H1 (cell line): ENCODE measurements around the gene RNF26. TPM values are rescaled to one million over a fixed set of nuclear protein-coding genes. Genes with fewer than 3 reads are reported as not detected.

ENCODE experiments used
- CTCF ChIA-PET: fragments of 300-600 bp; sonication (Branson Sonifier 250); formaldehyde crosslinking; loops from one replicate; lab custom pipeline; 2021; ENCODE audit not compliant: partially characterized antibody; lab: Charles Lee
- POLR2A ChIA-PET: fragments of 300-600 bp; sonication (Branson Sonifier 250); formaldehyde crosslinking; loops from one replicate; lab custom pipeline; 2021; ENCODE audit warnings: inconsistent platforms; ENCODE audit not compliant: partially characterized antibody; lab: Charles Lee
- DNase-seq, 2 experiments: peaks; one replicate each; pipeline versions ENCODE4 v3.0.0 to v3.0.0-alpha.2; 2010 to 2022; ENCODE audit warnings: low spot score in 2 of 2, low read depth in 1 of 2, mixed read lengths in 1 of 2
- FAIRE-seq: peaks from 2 replicates; lab custom pipeline; 2011; peaks lifted over from hg19 to GRCh38; lab: Jason Lieb, UNC
- H2AFZ ChIP-seq: 2 replicates; pipeline ENCODE4 v1.8.1; 2012; ENCODE audit warnings: low read length, inconsistent platforms
- H2AK5ac ChIP-seq: 2 replicates; pipeline ENCODE4 v1.6.1; 2013; ENCODE audit warnings: low read depth, low read length
- H2BK120ac ChIP-seq: replicated peaks from 2 replicates; pipeline ENCODE3; 2013; ENCODE audit warnings: low read depth, low read length, inconsistent platforms
- H2BK12ac ChIP-seq: 2 replicates; pipeline ENCODE4 v1.6.1; 2013; ENCODE audit warnings: low read depth, low read length
- H2BK15ac ChIP-seq: 2 replicates; pipeline ENCODE4 v1.6.1; 2013; ENCODE audit warnings: low read length
- H2BK20ac ChIP-seq: 2 replicates; pipeline ENCODE4 v1.6.1; 2013; ENCODE audit warnings: low read length
- H2BK5ac ChIP-seq: 2 replicates; pipeline ENCODE4 v1.6.1; 2013; ENCODE audit warnings: low read depth, low read length
- H3K14ac ChIP-seq: 2 replicates; pipeline ENCODE4 v1.6.1; 2013; ENCODE audit warnings: inconsistent platforms; ENCODE audit not compliant: insufficient read length
- H3K18ac ChIP-seq: 2 replicates; pipeline ENCODE4 v1.6.1; 2013; ENCODE audit warnings: low read length; ENCODE audit errors: extremely low read depth
- H3K23ac ChIP-seq: 2 replicates; pipeline ENCODE4 v1.6.1; 2013; ENCODE audit warnings: inconsistent platforms; ENCODE audit not compliant: insufficient read length
- H3K23me2 ChIP-seq: 2 replicates; pipeline ENCODE4 v1.6.1; 2013; ENCODE audit warnings: low read depth, low read length
- H3K27ac ChIP-seq: 2 replicates; pipeline ENCODE4 v1.6.1; 2011; ENCODE audit warnings: low read depth, low read length, inconsistent platforms
- H3K27me3 ChIP-seq, 4 experiments: replicated peaks in 1 of 4; 1 replicate in 1 of 4; 2 replicates in 3 of 4; pipeline versions ENCODE4 v1.6.1 to v1.8.1; 2011 to 2013; ENCODE audit warnings: low read length in 3 of 4, mild to moderate bottlenecking in 3 of 4, inconsistent platforms in 2 of 4, mixed read lengths in 2 of 4, moderate library complexity in 1 of 4; ENCODE audit not compliant: control insufficient read depth in 3 of 4, insufficient read depth in 3 of 4; ENCODE audit errors: extremely low read depth in 1 of 4
- H3K36me3 ChIP-seq, 4 experiments: 2 replicates each; pipeline versions ENCODE4 v1.6.1 to v1.8.1; 2011 to 2013; ENCODE audit warnings: mild to moderate bottlenecking in 4 of 4, low read length in 3 of 4, moderate library complexity in 2 of 4, control low read depth in 1 of 4, inconsistent platforms in 1 of 4; ENCODE audit not compliant: insufficient read depth in 4 of 4, control insufficient read depth in 2 of 4
- H3K4ac ChIP-seq: replicated peaks from 2 replicates; pipeline ENCODE3; 2013; ENCODE audit warnings: low read length, low read depth, mixed read lengths, inconsistent platforms; ENCODE audit not compliant: insufficient read length
- H3K4me1 ChIP-seq, 4 experiments: replicated peaks in 1 of 4; 1 replicate in 1 of 4; 2 replicates in 3 of 4; pipeline versions ENCODE4 v1.6.1 to v1.8.1; 2011 to 2013; ENCODE audit warnings: low read length in 3 of 4, inconsistent platforms in 2 of 4, mixed read lengths in 1 of 4; ENCODE audit not compliant: insufficient read depth in 4 of 4, control insufficient read depth in 3 of 4
- H3K4me2 ChIP-seq, 2 experiments: 2 replicates each; pipeline versions ENCODE4 v1.6.1 to v1.8.1; 2011 to 2013; ENCODE audit warnings: low read depth in 2 of 2, low read length in 2 of 2, control low read depth in 1 of 2, inconsistent platforms in 1 of 2, mild to moderate bottlenecking in 1 of 2; ENCODE audit not compliant: insufficient read depth in 1 of 2
- H3K4me3 ChIP-seq, 4 experiments: fragments of 200-600, 300-600 bp in 1 of 4; sonication (generic), shearing (Covaris generic), sonication (Bioruptor Twin) in 1 of 4; 2 replicates each; pipeline versions ENCODE4 v1.5.1 to v1.8.1; 2011 to 2016; ENCODE audit warnings: low read length in 4 of 4, low read depth in 3 of 4, control low read depth in 2 of 4, inconsistent platforms in 2 of 4, mild to moderate bottlenecking in 2 of 4, mixed read lengths in 1 of 4, moderate library complexity in 1 of 4; ENCODE audit not compliant: insufficient read depth in 2 of 4; ENCODE audit errors: extremely low read depth in 1 of 4
- H3K56ac ChIP-seq: replicated peaks from 2 replicates; pipeline ENCODE3; 2013; ENCODE audit warnings: low read depth, mild to moderate bottlenecking, mixed read lengths, low read length, inconsistent platforms; ENCODE audit not compliant: insufficient read length
- H3K79me1 ChIP-seq: 2 replicates; pipeline ENCODE4 v1.6.1; 2013; ENCODE audit warnings: low read depth, low read length, control low read depth
- H3K79me2 ChIP-seq, 2 experiments: 2 replicates each; pipeline versions ENCODE4 v1.6.1 to v1.8.1; 2012 to 2013; ENCODE audit warnings: low read length in 2 of 2, mild to moderate bottlenecking in 2 of 2, inconsistent platforms in 1 of 2; ENCODE audit not compliant: insufficient read depth in 2 of 2, control insufficient read depth in 1 of 2
- H3K9ac ChIP-seq, 4 experiments: replicated peaks in 1 of 4; 1 replicate in 1 of 4; 2 replicates in 3 of 4; pipeline versions ENCODE4 v1.6.1 to v1.8.1; 2011 to 2013; ENCODE audit warnings: low read depth in 3 of 4, low read length in 3 of 4, control low read depth in 2 of 4, mild to moderate bottlenecking in 2 of 4, moderate library complexity in 2 of 4, inconsistent platforms in 1 of 4; ENCODE audit errors: extremely low read depth in 1 of 4
- H3K9me3 ChIP-seq, 2 experiments: 2 replicates each; pipeline versions ENCODE4 v1.6.1 to v1.8.1; 2012 to 2013; ENCODE audit warnings: mild to moderate bottlenecking in 2 of 2, moderate library complexity in 2 of 2, control low read depth in 1 of 2, inconsistent platforms in 1 of 2, low read depth in 1 of 2, low read length in 1 of 2, mixed read lengths in 1 of 2; ENCODE audit not compliant: insufficient read depth in 2 of 2
- H4K20me1 ChIP-seq, 2 experiments: replicated peaks in 1 of 2; 2 replicates each; pipeline versions ENCODE3 to v1.8.1; 2011 to 2013; ENCODE audit warnings: inconsistent platforms in 2 of 2, low read length in 2 of 2, mild to moderate bottlenecking in 1 of 2; ENCODE audit not compliant: insufficient read depth in 2 of 2, control insufficient read depth in 1 of 2
- H4K5ac ChIP-seq: 2 replicates; pipeline ENCODE4 v1.6.1; 2013; ENCODE audit warnings: low read length, low read depth, mixed read lengths, inconsistent platforms; ENCODE audit not compliant: insufficient read length
- H4K8ac ChIP-seq: 2 replicates; pipeline ENCODE4 v1.8.0; 2013; ENCODE audit warnings: mild to moderate bottlenecking, moderate library complexity, low read length, inconsistent platforms; ENCODE audit not compliant: insufficient read depth; ENCODE audit errors: extremely low read depth
- H4K91ac ChIP-seq: replicated peaks from 2 replicates; pipeline ENCODE3; 2013; ENCODE audit warnings: low read length, mixed read lengths, inconsistent platforms; ENCODE audit not compliant: insufficient read length
- GABPA ChIP-seq: IDR thresholded peaks from 2 replicates; pipeline ENCODE4 v1.6.1; 2011; ENCODE audit warnings: mild to moderate bottlenecking, low read length, moderate library complexity, borderline replicate concordance; ENCODE audit not compliant: insufficient read depth
- RAD21 ChIP-seq, 2 experiments: IDR thresholded peaks in 1 of 2; conservative IDR thresholded peaks in 1 of 2; 2 replicates each; pipeline ENCODE4 v1.6.1; 2011; ENCODE audit warnings: low read depth in 2 of 2, low read length in 2 of 2, improper control_type of control experiment in 1 of 2, inconsistent platforms in 1 of 2, mild to moderate bottlenecking in 1 of 2, moderate library complexity in 1 of 2
- SIRT6 ChIP-seq: IDR thresholded peaks from one replicate; pipeline ENCODE4 v1.7.1; 2012; ENCODE audit warnings: low read length, inconsistent platforms
- SP4 ChIP-seq: IDR thresholded peaks from 2 replicates; pipeline ENCODE4 v1.6.1; 2012; ENCODE audit warnings: low read length, inconsistent platforms
- TAF7 ChIP-seq: optimal IDR thresholded peaks from 2 replicates; pipeline ENCODE3; 2011; ENCODE audit warnings: low read depth, mild to moderate bottlenecking, inconsistent platforms, low read length, moderate library complexity, borderline replicate concordance
- TBP ChIP-seq: IDR thresholded peaks from 2 replicates; pipeline ENCODE4 v1.6.1; 2011; ENCODE audit warnings: low read depth, low read length, improper control_type of control experiment
- WGBS, 2 experiments: shearing (Covaris generic) in 1 of 2; methylation state at CpG; one replicate each; pipeline versions ENCODE4 v1.1.6 to v1.1.7; 2013 to 2015; ENCODE audit warnings: low lambda C conversion rate in 2 of 2, mixed read lengths in 2 of 2, inconsistent platforms in 1 of 2, low coverage in 1 of 2, missing lambda C conversion rate in 1 of 2; ENCODE audit not compliant: insufficient replicate concordance in 2 of 2, insufficient coverage in 1 of 2, insufficient read length in 1 of 2; ENCODE audit errors: extremely low coverage in 1 of 2, missing lambda C conversion rate in 1 of 2; 5-methylcytosine and 5-hydroxymethylcytosine counted together
- polyA plus RNA-seq, 7 experiments: library from polyadenylated mRNA; depleted of rRNA in 3 of 7; stranded (reverse) in 5 of 7; unstranded in 2 of 7; fragments of >200 nt in 5 of 7; fragments of 200-250 nt in 2 of 7; gene quantifications; 1 replicate in 5 of 7; 2 replicates in 1 of 7; 4 replicates in 1 of 7; pipeline versions ENCODE4 v1.2.1 to v1.2.3, GENCODE V29; 2011 to 2013; ENCODE audit warnings: missing spikeins in 2 of 7, mixed read lengths in 2 of 7
- total RNA-seq: library from RNA; stranded (reverse); fragmentation: NEBNext Ultra II Directional; extraction: Animal tissue kit (Norgen Biotek cat#: 25700); gene quantifications from 2 replicates; pipeline ENCODE4 v1.2.1, GENCODE V29; 2021

RNF26 gene
- total and polyA plus RNA-seq, 2 of the 8 experiments (the other 6 are each of a cell fraction or from before 2014, with no cell fraction given), result 82.7 to 84.0 TPM

DNA sequence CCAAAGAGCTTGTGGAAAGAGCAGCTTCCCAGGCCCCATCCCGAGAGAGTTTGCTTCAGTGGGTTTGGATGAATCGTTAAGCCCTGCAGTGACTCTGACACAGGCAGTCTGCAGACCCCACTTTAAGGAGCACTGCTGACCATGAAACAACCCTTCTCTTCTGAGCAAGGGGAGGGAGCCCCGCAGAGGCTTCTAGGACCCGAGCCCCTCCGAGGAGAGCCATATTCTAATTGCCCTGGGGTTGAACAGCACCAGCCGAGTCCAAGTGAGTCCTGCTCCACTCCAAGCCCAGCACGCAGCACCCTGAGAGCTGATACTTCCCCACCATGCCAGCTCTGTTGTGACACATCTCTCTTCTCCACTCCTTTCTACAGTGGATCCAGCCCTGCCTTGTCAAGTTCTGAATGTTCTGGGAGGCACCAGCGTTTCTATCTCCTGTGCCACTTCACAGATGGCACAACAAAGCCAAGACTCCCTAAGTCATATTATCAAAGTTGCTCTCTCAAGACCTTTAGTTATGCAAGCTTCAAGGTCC lies 36.8 kb downstream of the RNF26 start:
- no peak overlapping the region for H3K4me3 ChIP-seq
- H4K8ac ChIP-seq, result no peak overlapping the region
- H2AK5ac ChIP-seq, result 0 out of 2 replicates have a peak overlapping the region, but pooled peaks have one; percentile 42
- no peak for FAIRE-seq
- H3K9me3 ChIP-seq, result no peaks in the 10 kb centered on the region; a peak in 1 of 4 replicates
- no peaks in the 10 kb centered on the region for H3K79me2 ChIP-seq
- no peak overlapping the region for H4K91ac ChIP-seq
- peaks cover 0 to 5% (median 2%) of the 10 kb centered on the region in 4 experiments; a peak in 3 of 7 replicates for H3K27me3 ChIP-seq
- H3K4ac ChIP-seq, result no peak overlapping the region
- no peak overlapping the region for H4K5ac ChIP-seq
- H3K14ac ChIP-seq, result no peak overlapping the region
- no peaks in the 10 kb centered on the region for H3K23me2 ChIP-seq
- H2BK15ac ChIP-seq, result no peak overlapping the region
- 83% methylated on average over 8 of the region's 8 CpGs; no CpG with 5 or more reads in 1 of the 2 experiments for WGBS, 2 experiments
- peaks cover 0 to 33% (median 19%) of the 10 kb centered on the region in 4 experiments; a peak in 6 of 7 replicates for H3K4me1 ChIP-seq
- DNase-seq, result no peak
- H3K23ac ChIP-seq, result no peak overlapping the region
- POLR2A ChIA-PET, result interaction anchor here (0.6 to 6.6 kb wide), 4 partner anchors 9 to 46 kb away, joined by 3 to 32 read pairs (median 3); no protein-coding TSS in a partner anchor
- H2BK20ac ChIP-seq, result no peak overlapping the region
- H3K18ac ChIP-seq, result no peak overlapping the region
- peaks cover 0 to 8% of the 10 kb centered on the region in 2 experiments for H4K20me1 ChIP-seq
- no peaks in the 10 kb centered on the region for H3K79me1 ChIP-seq
- H3K9ac ChIP-seq, result no peak overlapping the region
- no peak overlapping the region for H2AFZ ChIP-seq
- H3K4me2 ChIP-seq, result no peak overlapping the region
- no peak overlapping the region for H3K27ac ChIP-seq
- H2BK120ac ChIP-seq, result no peak overlapping the region
- H3K56ac ChIP-seq, result no peak overlapping the region
- no peak overlapping the region for H2BK5ac ChIP-seq
- H2BK12ac ChIP-seq, result no peak overlapping the region
- no peaks in the 10 kb centered on the region for H3K36me3 ChIP-seq
- CTCF ChIA-PET, result interaction anchor here (0.6 to 26.3 kb wide), 13 partner anchors 11 to 387 kb away, joined by 3 to 474 read pairs (median 5); partner anchors contain the start of genes C1QTNF5, MFRP and USP2
- TF ChIP-seq RAD21 (IDR thresholded peaks at IDR 0.05 in 1 of 2, conservative IDR thresholded peaks at IDR 0.05 in 1 of 2; ENCODE audit: low read depth in 2 of 2, low read length in 2 of 2), result no peak
- TF ChIP-seq SP4, result no peak
- TF ChIP-seq SIRT6, result no peak
- TF ChIP-seq TBP, result no peak
- no peak for TF ChIP-seq GABPA
- TF ChIP-seq TAF7, result no peak
